OCI-LY3 (cell line): ENCODE measurements around the gene GABRR2.

ENCODE experiments used
- CTCF ChIP-seq: fragments of 200-600, 300-600 bp; sonication (generic); IDR thresholded peaks from 2 replicates; pipeline ENCODE4 v1.5.1; 2014; ENCODE audit warnings: antibody characterized with exemption, low read length, low read depth
- EZH2phosphoT487 ChIP-seq: fragments of 200-600 bp; shearing (Covaris generic); IDR thresholded peaks from 2 replicates; pipeline ENCODE4 v1.6.1; 2018; ENCODE audit warnings: antibody characterized with exemption, mixed run types, low read depth

DNA sequence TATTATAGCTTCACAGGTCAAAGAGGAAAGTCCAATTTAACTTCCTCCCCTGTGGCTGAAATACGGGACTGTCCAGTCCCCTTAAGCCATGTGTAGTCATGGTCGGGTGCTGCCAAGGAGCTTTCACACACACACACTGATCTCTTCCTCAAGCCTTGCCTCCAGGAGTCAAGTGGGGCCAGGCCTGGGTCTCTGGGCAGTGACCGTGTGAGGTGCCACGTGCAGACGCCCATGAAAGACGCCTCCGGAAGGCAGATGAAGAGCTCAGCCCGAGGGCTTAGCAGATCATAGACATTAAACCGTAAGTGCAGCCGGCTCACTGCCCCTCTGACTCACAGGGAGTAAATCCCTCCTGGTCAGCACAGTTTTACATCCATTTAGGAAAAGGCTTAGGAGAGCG, 4.2 kb downstream of the GABRR2 start:
- TF ChIP-seq CTCF (no peak), EZH2phosphoT487 (no peak)
